PC-3 (cell line): ENCODE measurements around the gene CAMTA1. TPM values are rescaled to one million over a fixed set of nuclear protein-coding genes. Genes with fewer than 3 reads are reported as not detected.

Experiments
- ATAC-seq: fragments of 200-7000 bp; cut with Tn5 transposase; 2 replicates; pipeline ENCODE4 v1.9.1; 2020; ENCODE audit warnings: mild to moderate bottlenecking, moderate library complexity
- BruUV-seq: library from RNA; stranded (reverse); fragments of 400-500 nt; replicated peaks from 2 replicates; lab custom pipeline; 2021; lab: Mats Ljungman, UMichigan
- CTCF ChIA-PET: fragments of 300-600 bp; sonication (Branson Sonifier 250); formaldehyde crosslinking; loops from one replicate; lab custom pipeline; 2022; ENCODE audit warnings: antibody characterized with exemption; lab: Charles Lee
- POLR2A ChIA-PET: fragments of 300-600 bp; sonication (Branson Sonifier 250); formaldehyde crosslinking; loops from one replicate; lab custom pipeline; 2022; ENCODE audit warnings: antibody characterized with exemption; ENCODE audit not compliant: unreplicated experiment; lab: Charles Lee
- DNase-seq: peaks from one replicate; pipeline ENCODE4 v3.0.0-alpha.2; 2015
- H2AFZ ChIP-seq: fragments of 300-600 bp; sonication (generic); 2 replicates; pipeline ENCODE4 v1.6.0; 2016; ENCODE audit warnings: antibody characterized with exemption, low read length
- H3F3A ChIP-seq: fragments of 300-600 bp; sonication (generic); one replicate; pipeline ENCODE4 v1.6.0; 2017; ENCODE audit warnings: antibody characterized with exemption, low read length, control low read depth, mild to moderate bottlenecking; ENCODE audit not compliant: unreplicated experiment
- H3K27ac ChIP-seq: fragments of 300-600 bp; sonication (generic); 2 replicates; pipeline ENCODE4 v1.5.1; 2016; ENCODE audit warnings: mild to moderate bottlenecking, low read length
- H3K27me3 ChIP-seq: fragments of 300-600 bp; sonication (generic); 2 replicates; pipeline ENCODE4 v1.6.1; 2016; ENCODE audit warnings: low read length, mixed read lengths
- H3K36me3 ChIP-seq: fragments of 300-600 bp; sonication (generic); 2 replicates; pipeline ENCODE4 v1.6.1; 2016; ENCODE audit warnings: low read depth, mixed run types, low read length, mixed read lengths
- H3K4me1 ChIP-seq: fragments of 300-600 bp; sonication (generic); 2 replicates; pipeline ENCODE4 v1.5.1; 2016; ENCODE audit warnings: low read length; ENCODE audit not compliant: insufficient read depth
- H3K4me2 ChIP-seq: fragments of 300-600 bp; sonication (generic); 2 replicates; pipeline ENCODE4 v1.6.0; 2016; ENCODE audit warnings: low read length
- H3K4me3 ChIP-seq: fragments of 300-600 bp; sonication (generic); 2 replicates; pipeline ENCODE4 v1.5.1; 2016; ENCODE audit warnings: mild to moderate bottlenecking, low read length, mixed read lengths
- H3K79me2 ChIP-seq: fragments of 300-600 bp; sonication (generic); 2 replicates; pipeline ENCODE4 v1.6.1; 2017; ENCODE audit warnings: low read length, mixed read lengths
- H3K9ac ChIP-seq: fragments of 300-600 bp; sonication (generic); 2 replicates; pipeline ENCODE4 v1.6.0; 2016; ENCODE audit warnings: mild to moderate bottlenecking, low read length
- H3K9me2 ChIP-seq: fragments of 300-600 bp; sonication (generic); replicated peaks from 2 replicates; pipeline ENCODE4 v1.6.1; 2016; ENCODE audit warnings: mixed run types, low read length, mixed read lengths
- H3K9me3 ChIP-seq: fragments of 300-600 bp; sonication (generic); 2 replicates; pipeline ENCODE4 v1.6.1; 2016; ENCODE audit warnings: low read length, mixed read lengths
- H4K20me1 ChIP-seq: fragments of 300-600 bp; sonication (generic); 2 replicates; pipeline ENCODE4 v1.6.1; 2016; ENCODE audit warnings: low read length, mixed read lengths
- CTCF ChIP-seq: fragments of 300-600 bp; sonication (generic); conservative IDR thresholded peaks from 2 replicates; pipeline ENCODE4 v1.5.1; 2017; ENCODE audit warnings: antibody characterized with exemption, low read depth, mild to moderate bottlenecking, low read length
- EZH2 ChIP-seq: fragments of 300-600 bp; sonication (generic); IDR thresholded peaks from one replicate; pipeline ENCODE4 v1.6.1; 2017; ENCODE audit warnings: antibody characterized with exemption, mild to moderate bottlenecking, low read length; ENCODE audit not compliant: unreplicated experiment
- EZH2phosphoT487 ChIP-seq: fragments of 300-600 bp; sonication (generic); IDR thresholded peaks from 2 replicates; pipeline ENCODE4 v1.6.1; 2018; ENCODE audit warnings: mild to moderate bottlenecking, antibody characterized with exemption, low read length, borderline replicate concordance
- intact Hi-C: fragments of 100-400 bp; cut with micrococcal nuclease; formaldehyde crosslinking; loops from 2 replicates; pipeline ENCODE4 v1.9.0; 2023
- total RNA-seq: library from RNA; depleted of rRNA; stranded (reverse); fragments of >200 nt; gene quantifications from 2 replicates; pipeline ENCODE4 v1.2.3, GENCODE V29; 2014

CAMTA1 gene
- total RNA-seq, 1 experiment from 2014 or later = 40.8 TPM

GRCh38 chr1:7135493-7135892 lies 350.2 kb downstream of the CAMTA1 start:
- H3F3A ChIP-seq = no peaks in the 10 kb centered on the region
- H3K4me1 ChIP-seq = no peaks in the 10 kb centered on the region
- H2AFZ ChIP-seq = no peak overlapping the region
- DNase-seq = no peak
- no peaks in the 10 kb centered on the region for H4K20me1 ChIP-seq
- no peak overlapping the region for H3K4me2 ChIP-seq
- no peaks in the 10 kb centered on the region for H3K9me2 ChIP-seq
- ChIA-PET CTCF (no interaction called here), POLR2A (no interaction called here)
- no peak for ATAC-seq
- no peak overlapping the region for H3K4me3 ChIP-seq
- H3K79me2 ChIP-seq = no peaks in the 10 kb centered on the region
- TF ChIP-seq CTCF (no peak), EZH2 (no peak), EZH2phosphoT487 (no peak)
- H3K36me3 ChIP-seq = no peaks in the 10 kb centered on the region
- H3K9me3 ChIP-seq = no peaks in the 10 kb centered on the region
- H3K27me3 ChIP-seq = peaks cover 49% of the 10 kb centered on the region
- no TSS peak for BruUV-seq
- intact Hi-C loops = no loop called here
- no peak overlapping the region for H3K9ac ChIP-seq
- H3K27ac ChIP-seq = no peak overlapping the region

GRCh38 chr1:7136166-7136953 lies 351.1 kb downstream of the CAMTA1 start:
- Histone ChIP-seq H3F3A (no peaks in the 10 kb centered on the region), H3K79me2 (no peaks in the 10 kb centered on the region), H3K36me3 (no peaks in the 10 kb centered on the region), H3K9ac (no peak overlapping the region), H3K4me2 (no peak overlapping the region), H3K9me2 (no peaks in the 10 kb centered on the region), H2AFZ (no peak overlapping the region), H3K27ac (no peak overlapping the region), H4K20me1 (no peaks in the 10 kb centered on the region), H3K4me3 (no peak overlapping the region), H3K27me3 (peaks cover 55% of the 10 kb centered on the region), H3K9me3 (no peaks in the 10 kb centered on the region), H3K4me1 (no peaks in the 10 kb centered on the region)
- no TSS peak for BruUV-seq
- no peak for ATAC-seq
- ChIA-PET POLR2A (no interaction called here), CTCF (no interaction called here)
- TF ChIP-seq CTCF (no peak), EZH2phosphoT487 (no peak), EZH2 (no peak)
- intact Hi-C loops = no loop called here
- no peak for DNase-seq

GRCh38 chr1:7140251-7140650 lies 355.0 kb downstream of the CAMTA1 start:
- ChIA-PET POLR2A (no interaction called here), CTCF (no interaction called here)
- H3K27ac ChIP-seq = no peak overlapping the region
- intact Hi-C loops = no loop called here
- TF ChIP-seq EZH2phosphoT487 = no peak
- no peak for TF ChIP-seq CTCF
- TF ChIP-seq EZH2 = no peak
- H3K9me2 ChIP-seq = no peaks in the 10 kb centered on the region
- DNase-seq (no peak), ATAC-seq (no peak)
- no peak overlapping the region for H3K9ac ChIP-seq
- no peak overlapping the region for H3K4me2 ChIP-seq
- H3K4me1 ChIP-seq = no peaks in the 10 kb centered on the region
- no peak overlapping the region for H2AFZ ChIP-seq
- H3K79me2 ChIP-seq = no peaks in the 10 kb centered on the region
- no peaks in the 10 kb centered on the region for H3F3A ChIP-seq
- no peaks in the 10 kb centered on the region for H3K36me3 ChIP-seq
- BruUV-seq = no TSS peak
- H4K20me1 ChIP-seq = no peaks in the 10 kb centered on the region
- H3K27me3 ChIP-seq = peaks cover 72% of the 10 kb centered on the region
- H3K4me3 ChIP-seq = no peak overlapping the region
- H3K9me3 ChIP-seq = no peaks in the 10 kb centered on the region
